ENCODE results near the gene LAMTOR1.

- TF ChIP-seq POLR2AphosphoS5 (IDR thresholded peaks at IDR 0.05; ENCODE audit: low read length) (no peak), POLR2A (IDR thresholded peaks at IDR 0.05; ENCODE audit: low read depth, low read length) (no peak), CTCF (IDR thresholded peaks at IDR 0.05 in 2 of 3, conservative IDR thresholded peaks at IDR 0.05 in 1 of 3; ENCODE audit: control insufficient read depth in 2 of 3, extremely low read depth in 1 of 3, insufficient read depth in 1 of 3, low read depth in 3 of 3, low read length in 3 of 3) (no peak), LARP7 (IDR thresholded peaks at IDR 0.05) (no peak), TAF1 (IDR thresholded peaks at IDR 0.05; ENCODE audit: borderline replicate concordance, low read depth, low read length) (no peak)
- TF ChIP-seq, protein P1, sequence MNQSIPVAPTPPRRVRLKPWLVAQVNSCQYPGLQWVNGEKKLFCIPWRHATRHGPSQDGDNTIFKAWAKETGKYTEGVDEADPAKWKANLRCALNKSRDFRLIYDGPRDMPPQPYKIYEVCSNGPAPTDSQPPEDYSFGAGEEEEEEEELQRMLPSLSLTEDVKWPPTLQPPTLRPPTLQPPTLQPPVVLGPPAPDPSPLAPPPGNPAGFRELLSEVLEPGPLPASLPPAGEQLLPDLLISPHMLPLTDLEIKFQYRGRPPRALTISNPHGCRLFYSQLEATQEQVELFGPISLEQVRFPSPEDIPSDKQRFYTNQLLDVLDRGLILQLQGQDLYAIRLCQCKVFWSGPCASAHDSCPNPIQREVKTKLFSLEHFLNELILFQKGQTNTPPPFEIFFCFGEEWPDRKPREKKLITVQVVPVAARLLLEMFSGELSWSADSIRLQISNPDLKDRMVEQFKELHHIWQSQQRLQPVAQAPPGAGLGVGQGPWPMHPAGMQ (IDR thresholded peaks at IDR 0.05; ENCODE audit: borderline replicate concordance) = no peak
These were observed 17.8 kb upstream of the LAMTOR1 start for GRCh38 chr11:72120930-72121329.
